Measurements from ENCODE around the gene UBE2E2.

Gene UBE2E2

GRCh38 chr3:23198801-23199200 is 4.3 kb upstream of the UBE2E2 start:
- no peak for DNase-seq

DNA sequence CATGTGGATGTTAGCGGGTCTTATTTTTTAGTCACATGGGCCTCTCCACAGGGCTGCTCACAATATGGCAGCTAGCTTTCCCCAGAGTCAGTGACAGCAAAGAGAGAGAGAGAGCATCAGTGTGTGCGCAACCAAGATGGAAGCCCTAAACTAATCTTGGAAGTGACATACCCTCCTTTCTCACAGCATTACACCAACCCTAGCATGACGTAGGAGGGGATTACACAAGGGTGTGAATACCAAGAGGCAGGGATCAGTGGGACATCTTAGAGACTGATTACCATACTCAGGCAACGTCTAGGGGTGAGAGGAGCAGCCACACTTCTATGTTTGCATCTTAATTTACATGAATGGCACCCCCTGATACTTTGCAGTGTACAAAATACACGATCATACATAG is 3.5 kb upstream of the UBE2E2 start:
- no peak for DNase-seq

DNA sequence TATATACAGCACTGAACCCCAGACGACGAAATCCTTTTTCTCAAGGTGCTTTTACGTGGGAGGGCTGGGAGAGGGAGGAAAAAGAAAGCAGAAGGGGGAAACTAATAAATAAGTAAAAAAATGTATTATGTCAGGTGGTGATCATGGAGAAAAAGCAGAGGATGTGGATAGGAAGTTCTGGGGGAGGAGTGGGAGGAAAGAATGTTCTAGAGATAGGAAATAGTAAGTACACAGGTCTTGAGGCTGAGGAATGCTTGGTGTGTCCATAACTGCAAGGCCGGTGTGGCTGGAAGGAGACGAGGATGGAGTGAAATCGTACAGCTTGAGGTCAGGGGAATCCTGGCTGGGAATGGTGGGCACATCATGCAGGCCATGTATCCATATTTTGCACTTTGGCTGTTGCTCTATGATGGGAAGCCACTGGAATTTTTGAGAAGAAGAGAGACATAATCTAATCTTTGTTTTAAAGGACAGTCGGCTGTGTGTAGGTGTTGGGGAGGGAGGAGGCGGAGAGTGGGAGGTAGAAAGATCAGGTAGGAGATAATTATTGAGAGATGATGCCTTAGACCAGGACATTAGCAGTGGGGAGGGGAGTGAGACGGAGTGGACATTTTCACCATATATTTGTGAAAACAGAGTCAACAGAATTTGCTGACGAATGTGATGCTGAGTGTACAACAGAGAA is 1.8 kb upstream of the UBE2E2 start:
- DNase-seq = no peak

- DNase-seq = peak; percentile 51
These were observed 765 bp upstream of the UBE2E2 start for GRCh38 chr3:23202203-23202920.

- peak; percentile 8 for DNase-seq
These were observed 692 bp downstream of the UBE2E2 start for GRCh38 chr3:23203708-23204330.

- DNase-seq = no peak
These were observed 3.2 kb downstream of the UBE2E2 start for GRCh38 chr3:23206366-23206765.

- DNase-seq = no peak
These were observed 6.0 kb downstream of the UBE2E2 start for GRCh38 chr3:23209103-23209502.

GRCh38 chr3:23209747-23210487 is 6.8 kb downstream of the UBE2E2 start:
- no peak for DNase-seq

GRCh38 chr3:23213813-23214212 is 10.7 kb downstream of the UBE2E2 start:
- no peak for DNase-seq

GRCh38 chr3:23217872-23218554 is 14.9 kb downstream of the UBE2E2 start:
- DNase-seq = no peak

DNA sequence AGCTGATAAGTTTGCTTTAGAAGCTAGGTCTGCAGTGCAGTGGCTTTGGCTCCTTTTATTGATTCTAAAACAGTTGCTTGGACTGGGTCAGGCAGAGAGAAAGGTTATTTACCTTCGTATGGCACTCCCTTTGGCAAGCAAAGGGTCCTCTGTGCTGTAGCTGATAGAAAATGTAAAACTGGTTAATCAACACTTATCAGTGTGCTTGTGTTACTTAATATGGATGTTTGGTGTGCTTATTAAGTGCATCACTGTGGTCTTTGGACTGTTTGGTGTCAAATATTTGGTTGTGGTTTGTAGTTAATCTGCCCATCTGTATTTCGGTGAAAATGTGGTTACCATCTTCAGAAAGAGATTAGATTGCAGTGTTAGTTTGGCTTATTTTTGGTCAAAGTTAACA is 16.0 kb downstream of the UBE2E2 start:
- no peak for DNase-seq

DNA sequence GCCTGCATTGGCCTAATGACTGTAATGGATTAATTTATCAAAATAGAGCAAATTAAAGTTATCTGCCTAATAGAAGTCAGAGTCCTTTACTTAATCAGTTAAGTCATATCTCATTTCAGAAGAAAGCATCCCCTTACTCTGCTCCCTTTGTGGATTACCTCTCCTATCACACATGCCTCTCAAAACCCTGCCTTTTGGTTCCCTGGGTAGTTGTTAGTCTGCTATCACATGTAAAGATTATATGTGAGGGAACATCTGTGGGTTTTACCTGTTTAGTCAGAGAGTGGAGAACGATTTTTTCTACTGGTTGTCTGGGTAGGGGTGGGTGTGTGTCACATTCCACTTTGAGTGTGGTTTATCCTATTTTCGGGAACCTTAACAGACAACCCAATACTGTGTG is 16.4 kb downstream of the UBE2E2 start:
- DNase-seq = no peak

DNA sequence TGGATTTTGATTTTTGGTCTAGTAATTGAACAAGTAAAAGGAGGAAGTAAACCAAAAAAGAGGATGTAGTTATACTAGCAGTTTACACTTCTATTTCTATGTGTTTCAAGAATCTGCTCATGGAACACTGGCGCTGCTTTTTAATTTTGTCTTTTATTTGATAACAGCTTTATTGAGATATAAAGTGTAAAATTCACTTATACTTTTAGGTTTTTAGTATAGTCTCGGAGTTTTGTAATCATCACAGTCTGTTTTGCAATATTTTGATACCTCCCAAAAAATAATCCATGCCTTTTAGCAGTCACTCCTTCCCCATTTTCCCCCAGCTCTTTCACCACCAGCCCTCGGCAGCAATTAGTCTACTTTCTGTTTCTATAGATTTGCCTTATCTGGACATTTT is 18.0 kb downstream of the UBE2E2 start:
- no peak for DNase-seq

- DNase-seq = no peak
These were observed 28.9 kb downstream of the UBE2E2 start for GRCh38 chr3:23232016-23232415.

DNA sequence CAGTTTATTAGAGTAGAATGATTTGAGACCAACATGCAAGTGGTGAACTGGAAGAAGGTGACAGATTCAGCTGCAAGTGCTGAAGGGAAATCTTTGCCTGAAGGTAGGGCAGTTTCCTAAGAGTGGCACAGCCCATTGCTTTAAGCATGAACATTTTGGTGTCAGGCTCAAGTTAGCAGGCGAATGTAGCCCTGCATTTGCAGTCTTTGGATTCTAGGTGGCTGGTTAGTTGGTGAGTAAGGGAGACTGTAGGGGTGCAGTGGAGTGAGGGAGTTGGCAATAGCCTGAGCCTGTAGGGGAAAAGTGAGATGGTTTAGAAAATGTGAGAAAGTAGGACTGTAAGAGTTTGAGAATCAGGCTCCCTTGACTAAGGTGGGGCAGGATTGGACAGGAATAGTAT is 29.7 kb downstream of the UBE2E2 start:
- DNase-seq = no peak

DNA sequence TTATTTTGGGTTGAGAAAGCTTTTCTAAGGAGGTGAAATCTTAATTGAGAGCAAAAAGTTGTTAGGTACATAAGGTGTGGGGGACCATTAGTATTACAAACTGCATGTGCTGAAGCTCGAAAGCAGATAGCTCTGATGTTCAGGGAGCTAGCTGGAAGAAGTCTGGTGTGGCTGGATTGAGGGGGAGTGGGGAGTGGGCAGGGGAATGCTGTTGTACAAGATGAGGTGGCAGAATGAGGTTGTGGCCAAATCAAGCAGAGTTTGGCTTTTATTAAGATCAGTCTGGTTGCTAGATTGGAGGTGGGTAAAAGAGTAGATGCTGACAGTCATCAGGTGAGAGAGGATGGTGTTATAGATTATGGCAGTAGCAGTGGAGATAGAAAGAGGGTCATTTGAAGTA is 32.1 kb downstream of the UBE2E2 start:
- no peak for DNase-seq

- DNase-seq = no peak
These were observed 33.8 kb downstream of the UBE2E2 start for GRCh38 chr3:23236890-23237289.

- DNase-seq = no peak
These were observed 35.0 kb downstream of the UBE2E2 start for GRCh38 chr3:23238156-23238555.

GRCh38 chr3:23238578-23238977 is 35.5 kb downstream of the UBE2E2 start:
- no peak for DNase-seq

GRCh38 chr3:23239211-23240068 is 36.3 kb downstream of the UBE2E2 start:
- DNase-seq = no peak

- DNase-seq = no peak
These were observed 37.2 kb downstream of the UBE2E2 start for GRCh38 chr3:23240171-23240785.

DNA sequence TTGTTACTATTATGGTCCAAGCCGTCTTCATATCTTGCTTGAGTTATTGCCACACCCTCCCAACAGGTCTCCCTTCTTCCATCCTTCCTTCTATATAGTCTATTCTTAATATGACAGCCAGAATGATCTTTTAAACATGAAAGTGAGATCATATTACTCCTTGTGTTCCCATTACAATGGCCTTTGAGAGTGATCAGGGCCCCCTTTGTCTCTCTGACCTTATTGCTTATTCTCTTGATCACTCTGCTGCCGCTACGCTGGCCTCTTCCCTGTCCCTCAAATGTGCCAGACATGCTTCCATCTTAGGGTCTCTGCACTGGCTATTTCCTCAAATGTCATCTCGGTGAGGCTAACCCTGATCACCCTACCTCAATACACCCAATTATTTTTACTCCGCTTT is 38.1 kb downstream of the UBE2E2 start:
- DNase-seq = no peak

All from NCI-H774 (cell line).